Measurements from ENCODE around the gene ECHDC3. TPM values are rescaled to one million over a fixed set of nuclear protein-coding genes. Genes with fewer than 3 reads are reported as not detected.

Gene ECHDC3
- total and polyA plus RNA-seq, 2 of the 8 experiments (the other 6 are each of a cell fraction or from before 2014, with no cell fraction given) = 15.6 to 19.9 TPM

- no peak overlapping the region for H4K91ac ChIP-seq (replicated peaks; ENCODE audit: insufficient read length, low read length)
- H3K18ac ChIP-seq (ENCODE audit: extremely low read depth, low read length) = no peak overlapping the region
- no peak overlapping the region for H3K23ac ChIP-seq (ENCODE audit: insufficient read length)
- H2BK5ac ChIP-seq (ENCODE audit: low read depth, low read length) = no peak overlapping the region
- FAIRE-seq = no peak
- H3K4ac ChIP-seq (replicated peaks; ENCODE audit: insufficient read length, low read depth, low read length) = no peak overlapping the region
- no peak overlapping the region for H4K8ac ChIP-seq (ENCODE audit: extremely low read depth, insufficient read depth, low read length)
- no peaks in the 10 kb centered on the region for H3K79me1 ChIP-seq (ENCODE audit: low read depth, low read length)
- H3K4me3 ChIP-seq (ENCODE audit: extremely low read depth in 1 of 4, insufficient read depth in 2 of 4, low read depth in 3 of 4, low read length in 4 of 4) = no peak overlapping the region
- no peak overlapping the region for H2BK15ac ChIP-seq (ENCODE audit: low read length)
- H3K14ac ChIP-seq (ENCODE audit: insufficient read length) = no peak overlapping the region
- H3K27ac ChIP-seq (ENCODE audit: low read depth, low read length) = no peak overlapping the region
- CTCF ChIA-PET (ENCODE audit: partially characterized antibody) = interaction anchor here (0.9 to 2.6 kb wide), 2 partner anchors 10 to 53 kb away, joined by 3 to 28 read pairs; no protein-coding TSS in a partner anchor
- H3K36me3 ChIP-seq (ENCODE audit: control insufficient read depth in 2 of 4, insufficient read depth in 4 of 4, low read length in 3 of 4) = no peaks in the 10 kb centered on the region
- H3K4me1 ChIP-seq (replicated peaks in 1 of 4; ENCODE audit: control insufficient read depth in 3 of 4, insufficient read depth in 4 of 4, low read length in 3 of 4) = peaks cover 0 to 7% (median under 1%) of the 10 kb centered on the region in 4 experiments; a peak in 2 of 7 replicates
- no peak overlapping the region for H2BK20ac ChIP-seq (ENCODE audit: low read length)
- H2AFZ ChIP-seq (ENCODE audit: low read length) = peak overlapping the region; percentile 64; the same call in 1 of the 2 replicates
- no peak overlapping the region for H4K5ac ChIP-seq (ENCODE audit: insufficient read length, low read depth, low read length)
- POLR2A ChIA-PET (ENCODE audit: partially characterized antibody) = no interaction called here
- no peak overlapping the region for H2AK5ac ChIP-seq (ENCODE audit: low read depth, low read length)
- 83% methylated on average over 13 of the region's 13 CpGs; no CpG with 5 or more reads in 1 of the 2 experiments for WGBS, 2 experiments (ENCODE audit: extremely low coverage in 1 of 2, insufficient coverage in 1 of 2, insufficient read length in 1 of 2, insufficient replicate concordance in 2 of 2, low coverage in 1 of 2, low lambda C conversion rate in 2 of 2, missing lambda C conversion rate in 1 of 2)
- no peak overlapping the region for H3K4me2 ChIP-seq (ENCODE audit: insufficient read depth in 1 of 2, low read depth in 2 of 2, low read length in 2 of 2)
- no peaks in the 10 kb centered on the region for H3K9me3 ChIP-seq (ENCODE audit: insufficient read depth in 2 of 2, low read depth in 1 of 2, low read length in 1 of 2)
- no peak overlapping the region for H2BK12ac ChIP-seq (ENCODE audit: low read depth, low read length)
- TF ChIP-seq USF2 (IDR thresholded peaks at IDR 0.05; ENCODE audit: low read length) = no peak
- no peak for TF ChIP-seq CBX8 (IDR thresholded peaks at IDR 0.05; ENCODE audit: borderline replicate concordance, low read depth, low read length)
- no peaks in the 10 kb centered on the region for H3K27me3 ChIP-seq (replicated peaks in 1 of 4; ENCODE audit: control insufficient read depth in 3 of 4, extremely low read depth in 1 of 4, insufficient read depth in 3 of 4, low read length in 3 of 4)
- H3K79me2 ChIP-seq (ENCODE audit: control insufficient read depth in 1 of 2, insufficient read depth in 2 of 2, low read length in 2 of 2) = no peaks in the 10 kb centered on the region
- no peaks in the 10 kb centered on the region for H4K20me1 ChIP-seq (replicated peaks in 1 of 2; ENCODE audit: control insufficient read depth in 1 of 2, insufficient read depth in 2 of 2, low read length in 2 of 2)
- no peak overlapping the region for H2BK120ac ChIP-seq (replicated peaks; ENCODE audit: low read depth, low read length)
- H3K9ac ChIP-seq (replicated peaks in 1 of 4; ENCODE audit: extremely low read depth in 1 of 4, low read depth in 3 of 4, low read length in 3 of 4) = no peak overlapping the region
- H3K56ac ChIP-seq (replicated peaks; ENCODE audit: insufficient read length, low read depth, low read length) = no peak overlapping the region
- H3K23me2 ChIP-seq (ENCODE audit: low read depth, low read length) = no peaks in the 10 kb centered on the region
- no peak for DNase-seq (ENCODE audit: low read depth in 1 of 2, low spot score in 2 of 2)
Observed at GRCh38 chr10:11810313-11810766, 68.2 kb downstream of the ECHDC3 start.

Measured in H1 (cell line).